SK-N-SH (cell line): Measurements from ENCODE around the gene ZNF845. TPM values are rescaled to one million over a fixed set of nuclear protein-coding genes. Genes with fewer than 3 reads are reported as not detected.

Experiments used
- CTCF ChIA-PET: fragments of 300-600, 350-600 bp; formaldehyde crosslinking; extraction: SDS; loops from one replicate; lab custom pipeline; 2021; lab: Yijun Ruan, JAX
- POLR2A ChIA-PET: fragments of 350-600 bp; sonication (Branson Sonifier 250); formaldehyde crosslinking; extraction: SDS; loops from one replicate; lab custom pipeline; 2020; ENCODE audit warnings: antibody characterized with exemption, inconsistent platforms; lab: Yijun Ruan, JAX
- DNase-seq: peaks from one replicate; pipeline ENCODE4 v3.0.0; 2012
- H2AFZ ChIP-seq: fragments of 200-600 bp; sonication (generic); 2 replicates; pipeline ENCODE4 v1.8.1; 2016; ENCODE audit warnings: antibody characterized with exemption, mild to moderate bottlenecking, low read depth
- H3F3A ChIP-seq: fragments of 200-600 bp; sonication (generic); replicated peaks from 2 replicates; pipeline ENCODE3; 2016; ENCODE audit warnings: antibody characterized with exemption, mild to moderate bottlenecking; ENCODE audit not compliant: insufficient read depth
- H3K27ac ChIP-seq, 2 experiments: fragments of 200-500 bp in 1 of 2; fragments of 200-600 bp in 1 of 2; sonication (Bioruptor generic) in 1 of 2; sonication (generic), shearing (Covaris generic) in 1 of 2; 2 replicates each; pipeline versions ENCODE4 v1.5.1 to v1.6.1; 2014 to 2016; ENCODE audit warnings: low read depth in 2 of 2, inconsistent platforms in 1 of 2, low read length in 1 of 2, mild to moderate bottlenecking in 1 of 2, mixed read lengths in 1 of 2
- H3K27me3 ChIP-seq: fragments of 200-600 bp; sonication (generic), shearing (Covaris generic); 2 replicates; pipeline ENCODE4 v1.6.1; 2016; ENCODE audit warnings: mixed run types; ENCODE audit not compliant: insufficient read depth
- H3K36me3 ChIP-seq, 2 experiments: fragments of 200-500 bp in 1 of 2; fragments of 200-600 bp in 1 of 2; sonication (Bioruptor generic) in 1 of 2; sonication (generic) in 1 of 2; replicated peaks in 1 of 2; 2 replicates each; pipeline versions ENCODE3 to v1.5.1; 2014 to 2016; ENCODE audit warnings: low read length in 1 of 2, mild to moderate bottlenecking in 1 of 2; ENCODE audit not compliant: insufficient read depth in 2 of 2, control insufficient read depth in 1 of 2
- H3K4me1 ChIP-seq, 2 experiments: fragments of 200-500 bp in 1 of 2; fragments of 200-600 bp in 1 of 2; sonication (Bioruptor generic) in 1 of 2; sonication (generic), shearing (Covaris generic) in 1 of 2; 2 replicates each; pipeline versions ENCODE4 v1.5.1 to v1.6.1; 2014 to 2016; ENCODE audit warnings: low read depth in 1 of 2, low read length in 1 of 2, mixed run types in 1 of 2; ENCODE audit not compliant: insufficient read depth in 2 of 2, control insufficient read depth in 1 of 2
- H3K4me2 ChIP-seq: fragments of 200-600 bp; sonication (generic), shearing (Covaris generic); 2 replicates; pipeline ENCODE4 v1.6.1; 2017; ENCODE audit warnings: mixed run types
- H3K4me3 ChIP-seq, 2 experiments: fragments of 200-500 bp in 1 of 2; fragments of 200-600 bp in 1 of 2; sonication (Bioruptor generic) in 1 of 2; sonication (generic), shearing (Covaris generic) in 1 of 2; 2 replicates each; pipeline versions ENCODE4 v1.5.1 to v1.8.1; 2014 to 2016; ENCODE audit warnings: low read depth in 2 of 2, inconsistent platforms in 1 of 2, low read length in 1 of 2, mild to moderate bottlenecking in 1 of 2, mixed read lengths in 1 of 2, moderate library complexity in 1 of 2
- H3K79me2 ChIP-seq: fragments of 200-600 bp; sonication (generic); 2 replicates; pipeline ENCODE4 v1.8.1; 2017; ENCODE audit warnings: mild to moderate bottlenecking; ENCODE audit not compliant: insufficient read depth
- H3K9ac ChIP-seq: fragments of 200-600 bp; sonication (generic); 2 replicates; pipeline ENCODE4 v1.6.1; 2017; ENCODE audit warnings: mixed run types
- H3K9me2 ChIP-seq: fragments of 200-600 bp; sonication (generic); 2 replicates; pipeline ENCODE4 v1.6.1; 2017; ENCODE audit warnings: mixed run types
- H3K9me3 ChIP-seq: fragments of 200-600 bp; sonication (generic); 2 replicates; pipeline ENCODE4 v1.6.1; 2017; ENCODE audit warnings: mixed run types, mild to moderate bottlenecking, moderate library complexity
- H4K20me1 ChIP-seq: fragments of 200-600 bp; sonication (generic); 2 replicates; pipeline ENCODE4 v1.6.1; 2017; ENCODE audit warnings: mild to moderate bottlenecking, mixed run types; ENCODE audit not compliant: insufficient read depth
- ELF1 ChIP-seq: IDR thresholded peaks from 2 replicates; pipeline ENCODE4 v1.4.0; 2012
- GABPA ChIP-seq: IDR thresholded peaks from 2 replicates; pipeline ENCODE4 v1.4.0; 2012; ENCODE audit warnings: low read depth, mild to moderate bottlenecking
- GATA2 ChIP-seq: sonication (generic); formaldehyde crosslinking; IDR thresholded peaks from 2 replicates; pipeline ENCODE4 v1.5.0; 2020; ENCODE audit warnings: mild to moderate bottlenecking, missing genetic modification reagents
- MEF2A ChIP-seq: IDR thresholded peaks from 2 replicates; pipeline ENCODE4 v1.4.0; 2012; ENCODE audit warnings: low read depth, borderline replicate concordance
- MXI1 ChIP-seq: IDR thresholded peaks from 2 replicates; pipeline ENCODE4 v1.6.1; 2012; ENCODE audit warnings: mild to moderate bottlenecking, low read depth, low read length, improper control_type of control experiment
- RXRA ChIP-seq: IDR thresholded peaks from 2 replicates; pipeline ENCODE4 v1.4.0; 2012; ENCODE audit warnings: low read depth, mild to moderate bottlenecking, borderline replicate concordance
- TCF12 ChIP-seq: IDR thresholded peaks from 2 replicates; pipeline ENCODE4 v1.4.0; 2012
- YY1 ChIP-seq: IDR thresholded peaks from 2 replicates; pipeline ENCODE4 v1.4.0; 2012; ENCODE audit warnings: low read depth, mild to moderate bottlenecking
- WGBS: methylation state at CpG from one replicate; pipeline ENCODE4 v1.1.6; 2017; ENCODE audit warnings: low lambda C conversion rate; 5-methylcytosine and 5-hydroxymethylcytosine counted together
- polyA plus RNA-seq, 3 experiments: library from polyadenylated mRNA; depleted of rRNA; stranded (reverse); fragments of >200 nt; gene quantifications; 2 replicates each; pipeline ENCODE4 v1.2.3, GENCODE V29; 2012
- TF ChIP-seq, protein P1 (sequence below): IDR thresholded peaks from 2 replicates; pipeline ENCODE4 v1.6.1; 2012; ENCODE audit warnings: mild to moderate bottlenecking, low read depth, low read length, moderate library complexity
- TF ChIP-seq, protein P2 (sequence below): fragments of 150-350 bp; IDR thresholded peaks from 2 replicates; pipeline ENCODE4 v1.6.1; 2017; ENCODE audit warnings: antibody characterized with exemption, low read length, low read depth, borderline replicate concordance
- TF ChIP-seq, protein P3 (sequence below): IDR thresholded peaks from 2 replicates; pipeline ENCODE4 v1.4.0; 2012; ENCODE audit warnings: low read depth
- TF ChIP-seq, protein P4 (sequence below): IDR thresholded peaks from 2 replicates; pipeline ENCODE4; 2012
- TF ChIP-seq, protein P5 (sequence below): IDR thresholded peaks from 2 replicates; pipeline ENCODE4 v1.4.0; 2012; ENCODE audit warnings: low read depth, borderline replicate concordance

ZNF845 gene
- polyA plus RNA-seq, 1 of the 3 experiments (the other 2 are of a cell fraction), result 0.77 TPM

DNA sequence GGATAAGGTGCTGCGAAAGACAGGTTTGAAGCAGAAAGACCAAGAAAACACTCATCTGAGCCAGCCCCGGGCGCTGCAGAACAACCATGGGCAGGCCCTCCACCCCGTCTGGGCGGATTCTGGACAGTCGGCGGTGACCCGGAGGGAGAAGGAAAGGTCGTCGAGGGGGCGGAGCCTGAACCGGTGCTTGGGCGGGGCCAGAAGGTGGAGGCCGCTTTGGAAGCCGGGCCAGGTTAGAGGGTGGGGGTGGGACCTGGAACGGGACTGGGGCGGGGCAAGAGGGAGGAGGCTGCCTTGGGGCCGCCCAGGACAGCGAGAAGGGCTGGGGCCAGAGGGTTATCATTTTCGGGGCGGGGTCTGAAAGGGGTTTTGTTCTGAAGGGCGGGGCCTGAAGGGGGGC lies 56.4 kb downstream of the ZNF845 start:
- Histone ChIP-seq H3K27me3 (no peaks in the 10 kb centered on the region), H4K20me1 (no peaks in the 10 kb centered on the region), H3K9me3 (peaks cover 3% of the 10 kb centered on the region; the same call in 1 of the 2 replicates), H2AFZ (no peak overlapping the region), H3K9me2 (no peaks in the 10 kb centered on the region), H3K4me2 (no peak overlapping the region), H3K9ac (no peak overlapping the region), H3K79me2 (no peaks in the 10 kb centered on the region), H3K4me1 (peaks cover 0 to 5% of the 10 kb centered on the region in 2 experiments; a peak in 1 of 4 replicates), H3F3A (peaks cover 10% of the 10 kb centered on the region), H3K27ac (no peak overlapping the region), H3K4me3 (no peak overlapping the region), H3K36me3 (peaks cover 0 to 4% of the 10 kb centered on the region in 2 experiments)
- ChIA-PET CTCF (interaction anchor here (1.8 kb wide), 1 partner anchor 195 kb away, joined by 5 read pairs; no protein-coding TSS in a partner anchor), POLR2A (no interaction called here)
- TF ChIP-seq YY1, result no peak
- TF ChIP-seq, protein P1, sequence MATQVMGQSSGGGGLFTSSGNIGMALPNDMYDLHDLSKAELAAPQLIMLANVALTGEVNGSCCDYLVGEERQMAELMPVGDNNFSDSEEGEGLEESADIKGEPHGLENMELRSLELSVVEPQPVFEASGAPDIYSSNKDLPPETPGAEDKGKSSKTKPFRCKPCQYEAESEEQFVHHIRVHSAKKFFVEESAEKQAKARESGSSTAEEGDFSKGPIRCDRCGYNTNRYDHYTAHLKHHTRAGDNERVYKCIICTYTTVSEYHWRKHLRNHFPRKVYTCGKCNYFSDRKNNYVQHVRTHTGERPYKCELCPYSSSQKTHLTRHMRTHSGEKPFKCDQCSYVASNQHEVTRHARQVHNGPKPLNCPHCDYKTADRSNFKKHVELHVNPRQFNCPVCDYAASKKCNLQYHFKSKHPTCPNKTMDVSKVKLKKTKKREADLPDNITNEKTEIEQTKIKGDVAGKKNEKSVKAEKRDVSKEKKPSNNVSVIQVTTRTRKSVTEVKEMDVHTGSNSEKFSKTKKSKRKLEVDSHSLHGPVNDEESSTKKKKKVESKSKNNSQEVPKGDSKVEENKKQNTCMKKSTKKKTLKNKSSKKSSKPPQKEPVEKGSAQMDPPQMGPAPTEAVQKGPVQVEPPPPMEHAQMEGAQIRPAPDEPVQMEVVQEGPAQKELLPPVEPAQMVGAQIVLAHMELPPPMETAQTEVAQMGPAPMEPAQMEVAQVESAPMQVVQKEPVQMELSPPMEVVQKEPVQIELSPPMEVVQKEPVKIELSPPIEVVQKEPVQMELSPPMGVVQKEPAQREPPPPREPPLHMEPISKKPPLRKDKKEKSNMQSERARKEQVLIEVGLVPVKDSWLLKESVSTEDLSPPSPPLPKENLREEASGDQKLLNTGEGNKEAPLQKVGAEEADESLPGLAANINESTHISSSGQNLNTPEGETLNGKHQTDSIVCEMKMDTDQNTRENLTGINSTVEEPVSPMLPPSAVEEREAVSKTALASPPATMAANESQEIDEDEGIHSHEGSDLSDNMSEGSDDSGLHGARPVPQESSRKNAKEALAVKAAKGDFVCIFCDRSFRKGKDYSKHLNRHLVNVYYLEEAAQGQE, result no peak
- TF ChIP-seq, protein P2, sequence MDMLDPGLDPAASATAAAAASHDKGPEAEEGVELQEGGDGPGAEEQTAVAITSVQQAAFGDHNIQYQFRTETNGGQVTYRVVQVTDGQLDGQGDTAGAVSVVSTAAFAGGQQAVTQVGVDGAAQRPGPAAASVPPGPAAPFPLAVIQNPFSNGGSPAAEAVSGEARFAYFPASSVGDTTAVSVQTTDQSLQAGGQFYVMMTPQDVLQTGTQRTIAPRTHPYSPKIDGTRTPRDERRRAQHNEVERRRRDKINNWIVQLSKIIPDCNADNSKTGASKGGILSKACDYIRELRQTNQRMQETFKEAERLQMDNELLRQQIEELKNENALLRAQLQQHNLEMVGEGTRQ, result no peak
- 78% methylated on average over 22 of the region's 22 CpGs for WGBS
- DNase-seq, result peak; percentile 11

DNA sequence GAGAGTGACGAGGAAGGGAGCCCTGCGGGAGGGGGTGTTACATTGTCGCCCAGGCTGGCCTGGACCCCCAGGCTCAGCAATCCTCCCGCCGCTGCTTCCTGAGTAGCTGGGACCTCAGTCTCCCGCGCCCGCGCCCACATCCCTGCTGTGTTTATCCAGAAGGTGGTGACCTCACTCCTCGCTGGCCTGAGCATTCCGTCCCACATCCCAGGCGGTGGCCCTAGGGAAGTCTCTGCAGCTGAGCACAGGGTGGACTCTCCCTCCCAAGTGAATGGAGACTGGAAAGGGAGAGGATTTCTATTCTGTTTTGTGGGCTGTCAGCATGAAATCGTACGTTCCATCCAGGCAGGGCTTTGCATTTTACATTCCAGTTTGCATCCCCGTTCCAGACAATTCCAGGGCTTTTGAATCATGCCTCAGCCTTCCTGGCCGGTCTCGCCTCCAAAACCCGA lies 61.0 kb downstream of the ZNF845 start:
- H3K4me2 ChIP-seq, result peak overlapping the region; percentile 95
- WGBS, result 31% methylated on average over 16 of the region's 18 CpGs
- peak overlapping the region; percentile 99 for H2AFZ ChIP-seq
- peak overlapping the region; percentile 64 to 83 for H3K27ac ChIP-seq
- TF ChIP-seq ELF1 (no peak), GATA2 (CRISPR knock-in tag) (no peak; the same call in 1 of the 2 replicates), MEF2A (no peak), TCF12 (no peak), RXRA (no peak), GABPA (no peak), YY1 (no peak), MXI1 (no peak)
- TF ChIP-seq, protein P3, sequence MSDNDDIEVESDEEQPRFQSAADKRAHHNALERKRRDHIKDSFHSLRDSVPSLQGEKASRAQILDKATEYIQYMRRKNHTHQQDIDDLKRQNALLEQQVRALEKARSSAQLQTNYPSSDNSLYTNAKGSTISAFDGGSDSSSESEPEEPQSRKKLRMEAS, result no peak; the same call in 1 of the 2 replicates
- TF ChIP-seq, protein P4, sequence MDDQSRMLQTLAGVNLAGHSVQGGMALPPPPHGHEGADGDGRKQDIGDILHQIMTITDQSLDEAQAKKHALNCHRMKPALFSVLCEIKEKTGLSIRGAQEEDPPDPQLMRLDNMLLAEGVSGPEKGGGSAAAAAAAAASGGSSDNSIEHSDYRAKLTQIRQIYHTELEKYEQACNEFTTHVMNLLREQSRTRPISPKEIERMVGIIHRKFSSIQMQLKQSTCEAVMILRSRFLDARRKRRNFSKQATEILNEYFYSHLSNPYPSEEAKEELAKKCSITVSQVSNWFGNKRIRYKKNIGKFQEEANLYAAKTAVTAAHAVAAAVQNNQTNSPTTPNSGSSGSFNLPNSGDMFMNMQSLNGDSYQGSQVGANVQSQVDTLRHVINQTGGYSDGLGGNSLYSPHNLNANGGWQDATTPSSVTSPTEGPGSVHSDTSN, result no peak
- TF ChIP-seq, protein P5, sequence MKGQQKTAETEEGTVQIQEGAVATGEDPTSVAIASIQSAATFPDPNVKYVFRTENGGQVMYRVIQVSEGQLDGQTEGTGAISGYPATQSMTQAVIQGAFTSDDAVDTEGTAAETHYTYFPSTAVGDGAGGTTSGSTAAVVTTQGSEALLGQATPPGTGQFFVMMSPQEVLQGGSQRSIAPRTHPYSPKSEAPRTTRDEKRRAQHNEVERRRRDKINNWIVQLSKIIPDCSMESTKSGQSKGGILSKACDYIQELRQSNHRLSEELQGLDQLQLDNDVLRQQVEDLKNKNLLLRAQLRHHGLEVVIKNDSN, result no peak
- TF ChIP-seq, protein P2, result no peak
- no peaks in the 10 kb centered on the region for H3K9me2 ChIP-seq
- ChIA-PET CTCF (interaction anchor here (0.7 to 1.4 kb wide), 5 partner anchors 30 to 352 kb away, joined by 3 to 5 read pairs (median 3); no protein-coding TSS in a partner anchor), POLR2A (no interaction called here)
- H3K9me3 ChIP-seq, result no peaks in the 10 kb centered on the region
- H3K27me3 ChIP-seq, result no peaks in the 10 kb centered on the region
- peaks cover 20% of the 10 kb centered on the region for H3K79me2 ChIP-seq
- DNase-seq, result peak; percentile 70
- H3K9ac ChIP-seq, result peak overlapping the region; percentile 60
- H3K4me3 ChIP-seq, result peak overlapping the region; percentile 65 to 80
- peaks cover 0 to 12% of the 10 kb centered on the region in 2 experiments for H3K36me3 ChIP-seq
- H3K4me1 ChIP-seq, result peaks cover 0 to 11% of the 10 kb centered on the region in 2 experiments; a peak in 1 of 4 replicates
- peaks cover 10% of the 10 kb centered on the region for H3F3A ChIP-seq
- H4K20me1 ChIP-seq, result no peaks in the 10 kb centered on the region
